Measurements from ENCODE around the gene S1PR3.

DNA sequence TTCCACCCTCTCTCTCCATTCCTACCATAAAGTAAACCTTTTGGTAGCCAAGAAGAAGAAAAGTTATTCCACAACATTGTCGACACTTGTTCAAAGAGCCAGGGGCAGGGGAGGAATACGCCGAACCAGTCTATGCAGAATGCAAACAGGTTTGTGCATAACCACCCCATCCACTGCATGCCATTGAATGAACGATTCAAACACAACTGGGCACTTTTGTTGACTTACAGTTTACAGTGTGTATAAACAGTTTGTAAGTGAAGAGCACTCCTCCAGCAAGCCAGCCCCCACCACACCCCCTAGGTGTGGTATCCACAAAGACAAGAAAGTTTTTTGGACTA lies 6.8 kb upstream of the S1PR3 start:
- TF ChIP-seq, protein P1, sequence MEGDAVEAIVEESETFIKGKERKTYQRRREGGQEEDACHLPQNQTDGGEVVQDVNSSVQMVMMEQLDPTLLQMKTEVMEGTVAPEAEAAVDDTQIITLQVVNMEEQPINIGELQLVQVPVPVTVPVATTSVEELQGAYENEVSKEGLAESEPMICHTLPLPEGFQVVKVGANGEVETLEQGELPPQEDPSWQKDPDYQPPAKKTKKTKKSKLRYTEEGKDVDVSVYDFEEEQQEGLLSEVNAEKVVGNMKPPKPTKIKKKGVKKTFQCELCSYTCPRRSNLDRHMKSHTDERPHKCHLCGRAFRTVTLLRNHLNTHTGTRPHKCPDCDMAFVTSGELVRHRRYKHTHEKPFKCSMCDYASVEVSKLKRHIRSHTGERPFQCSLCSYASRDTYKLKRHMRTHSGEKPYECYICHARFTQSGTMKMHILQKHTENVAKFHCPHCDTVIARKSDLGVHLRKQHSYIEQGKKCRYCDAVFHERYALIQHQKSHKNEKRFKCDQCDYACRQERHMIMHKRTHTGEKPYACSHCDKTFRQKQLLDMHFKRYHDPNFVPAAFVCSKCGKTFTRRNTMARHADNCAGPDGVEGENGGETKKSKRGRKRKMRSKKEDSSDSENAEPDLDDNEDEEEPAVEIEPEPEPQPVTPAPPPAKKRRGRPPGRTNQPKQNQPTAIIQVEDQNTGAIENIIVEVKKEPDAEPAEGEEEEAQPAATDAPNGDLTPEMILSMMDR (IDR thresholded peaks at IDR 0.05; ENCODE audit: low read length): no peak
- TF ChIP-seq EZH2phosphoT487 (IDR thresholded peaks at IDR 0.05; ENCODE audit: low read length): no peak
